ENCODE results near the gene TET2.

The TET2 gene

GRCh38 chr4:105197777-105198176 lies 51.1 kb downstream of the TET2 start:
- Mint-ChIP-seq H3K4me1 (ENCODE audit: low read depth) (peaks cover 63% of the 10 kb centered on the region), H3K36me3 (ENCODE audit: low read depth) (peaks cover 57% of the 10 kb centered on the region), H3K27me3 (no peaks in the 10 kb centered on the region), H3K9me3 (no peaks in the 10 kb centered on the region), H3K27ac (no peak overlapping the region), H3K4me3 (no peak overlapping the region)
- intact Hi-C loops (cut with micrococcal nuclease), result loop anchor here (5.0 kb wide), 1 partner anchor 140 kb away; no protein-coding TSS in a partner anchor

- intact Hi-C loops (cut with micrococcal nuclease), result loop anchor here (5.0 kb wide), 1 partner anchor 141 kb away; no protein-coding TSS in a partner anchor
- no peaks in the 10 kb centered on the region for H3K9me3 Mint-ChIP-seq
- no peaks in the 10 kb centered on the region for H3K27me3 Mint-ChIP-seq
- no peak overlapping the region for H3K27ac Mint-ChIP-seq
- peaks cover 55% of the 10 kb centered on the region for H3K36me3 Mint-ChIP-seq (ENCODE audit: low read depth)
- H3K4me1 Mint-ChIP-seq (ENCODE audit: low read depth), result peaks cover 60% of the 10 kb centered on the region
- H3K4me3 Mint-ChIP-seq, result no peak overlapping the region
These were observed 51.9 kb downstream of the TET2 start for GRCh38 chr4:105198541-105198940.

GRCh38 chr4:105206214-105206613 lies 59.5 kb downstream of the TET2 start:
- H3K27ac Mint-ChIP-seq, result no peak overlapping the region
- intact Hi-C loops (cut with micrococcal nuclease), result no loop called here
- H3K27me3 Mint-ChIP-seq, result no peaks in the 10 kb centered on the region
- H3K4me1 Mint-ChIP-seq (ENCODE audit: low read depth), result peaks cover 44% of the 10 kb centered on the region
- H3K9me3 Mint-ChIP-seq, result no peaks in the 10 kb centered on the region
- H3K4me3 Mint-ChIP-seq, result no peak overlapping the region
- H3K36me3 Mint-ChIP-seq (ENCODE audit: low read depth), result peaks cover 64% of the 10 kb centered on the region

DNA sequence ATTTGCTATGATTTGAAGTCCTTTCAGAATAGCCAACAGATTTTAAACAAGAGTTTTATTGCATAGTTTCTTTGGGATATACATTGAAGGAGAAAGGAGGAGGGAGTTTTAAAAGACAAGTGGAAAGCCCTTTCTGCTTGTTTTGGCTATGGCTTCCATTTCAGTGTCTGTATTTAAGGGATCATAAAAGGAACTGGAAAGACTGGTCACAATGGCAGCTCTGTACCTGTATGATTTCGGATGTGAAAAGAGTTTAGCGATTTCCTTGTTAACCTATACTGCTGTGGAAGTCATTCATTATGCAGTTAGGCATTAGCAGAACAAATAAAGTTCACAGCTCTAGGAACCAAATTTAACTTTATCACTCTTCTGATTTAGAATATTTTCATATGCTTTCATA lies 60.7 kb downstream of the TET2 start:
- peaks cover 49% of the 10 kb centered on the region for H3K4me1 Mint-ChIP-seq (ENCODE audit: low read depth)
- no peak overlapping the region for H3K27ac Mint-ChIP-seq

DNA sequence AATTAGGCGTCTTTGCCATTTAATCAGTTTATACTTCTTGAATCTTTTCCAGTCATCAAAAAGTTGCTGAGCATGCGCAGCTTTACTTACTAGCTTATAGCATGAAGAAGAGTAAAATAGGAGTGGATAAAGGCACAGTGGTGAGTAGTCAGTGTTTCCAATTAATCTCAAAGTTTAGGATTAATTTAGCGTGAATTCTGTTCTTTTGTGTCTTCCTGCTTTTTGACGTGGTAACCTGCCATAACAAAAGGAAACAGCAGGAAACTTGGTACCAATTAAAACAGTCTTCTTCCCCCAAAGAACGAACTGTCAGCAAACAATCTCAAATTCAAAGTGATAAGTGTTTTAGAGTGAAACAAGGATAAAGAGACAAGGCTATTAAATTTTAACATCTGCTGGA lies 61.9 kb downstream of the TET2 start:
- Mint-ChIP-seq H3K9me3 (no peaks in the 10 kb centered on the region), H3K4me3 (no peak overlapping the region), H3K27ac (no peak overlapping the region), H3K36me3 (ENCODE audit: low read depth) (peaks cover 55% of the 10 kb centered on the region), H3K4me1 (ENCODE audit: low read depth) (peaks cover 43% of the 10 kb centered on the region), H3K27me3 (no peaks in the 10 kb centered on the region)
- intact Hi-C loops (cut with micrococcal nuclease), result no loop called here

More for the DNA sequence above, 60.7 kb downstream of the TET2 start:
- intact Hi-C loops (cut with micrococcal nuclease), result no loop called here
- no peaks in the 10 kb centered on the region for H3K27me3 Mint-ChIP-seq
- H3K36me3 Mint-ChIP-seq (ENCODE audit: low read depth), result peaks cover 64% of the 10 kb centered on the region
- H3K4me3 Mint-ChIP-seq, result no peak overlapping the region
- no peaks in the 10 kb centered on the region for H3K9me3 Mint-ChIP-seq

DNA sequence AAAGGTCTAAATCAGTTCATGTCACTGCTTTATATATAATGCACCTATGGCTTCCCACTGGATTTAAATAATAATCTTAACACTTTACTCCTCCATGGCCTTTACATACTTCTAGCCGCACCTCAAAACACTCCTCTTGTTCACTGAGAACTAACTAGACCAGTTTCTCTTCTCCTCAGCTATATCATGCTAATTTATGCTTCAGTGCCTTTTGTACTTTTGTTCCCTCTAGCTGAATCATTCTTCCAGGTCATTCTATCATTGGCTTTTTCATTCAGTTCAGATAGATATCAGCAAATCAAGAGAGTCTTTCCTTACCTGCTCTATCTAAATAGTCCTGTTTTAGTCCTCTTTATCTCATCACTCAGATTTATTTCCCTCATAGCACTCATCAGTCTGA lies 64.2 kb downstream of the TET2 start:
- Mint-ChIP-seq H3K27ac (no peak overlapping the region), H3K27me3 (no peaks in the 10 kb centered on the region), H3K9me3 (no peaks in the 10 kb centered on the region), H3K4me1 (ENCODE audit: low read depth) (peaks cover 45% of the 10 kb centered on the region), H3K36me3 (ENCODE audit: low read depth) (peaks cover 66% of the 10 kb centered on the region), H3K4me3 (no peak overlapping the region)
- intact Hi-C loops (cut with micrococcal nuclease), result no loop called here

DNA sequence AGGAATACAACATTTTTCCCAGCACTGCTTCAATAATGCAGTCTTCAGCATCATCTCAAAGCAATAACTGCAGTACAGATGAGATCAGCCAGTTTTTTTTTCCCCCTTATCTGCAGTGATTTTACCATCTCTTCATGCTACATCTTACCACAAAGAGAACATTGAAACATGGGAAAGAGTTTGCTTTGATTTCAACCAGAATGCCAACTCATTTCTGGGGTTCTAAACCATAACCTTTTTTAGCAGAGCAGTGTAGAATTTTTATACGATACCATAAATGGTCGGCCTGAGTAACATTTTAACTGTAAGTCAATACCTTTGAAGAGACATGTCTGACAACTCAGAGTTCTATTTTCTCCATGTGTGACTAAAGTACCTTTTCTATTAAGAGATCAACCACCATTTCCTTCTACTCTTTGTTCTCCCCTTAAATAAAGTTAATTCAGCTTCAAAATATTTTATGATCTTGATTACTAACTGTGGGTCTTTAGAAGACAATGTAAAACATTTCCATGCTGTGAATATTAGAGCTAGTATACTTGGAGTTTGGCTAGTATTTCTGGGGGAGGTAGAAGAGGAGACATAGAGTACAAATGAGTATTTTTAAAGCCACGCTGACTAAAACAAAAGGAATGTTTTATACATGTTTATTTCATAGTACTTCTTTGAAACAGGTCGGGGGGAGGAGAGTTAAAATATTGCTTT lies 69.1 kb downstream of the TET2 start:
- H3K36me3 Mint-ChIP-seq (ENCODE audit: low read depth), result peaks cover 40% of the 10 kb centered on the region
- intact Hi-C loops (cut with micrococcal nuclease), result no loop called here
- H3K27me3 Mint-ChIP-seq, result no peaks in the 10 kb centered on the region
- peak overlapping the region; percentile 41 for H3K27ac Mint-ChIP-seq
- H3K9me3 Mint-ChIP-seq, result no peaks in the 10 kb centered on the region
- no peak overlapping the region for H3K4me3 Mint-ChIP-seq
- peaks cover 39% of the 10 kb centered on the region for H3K4me1 Mint-ChIP-seq (ENCODE audit: low read depth)

DNA sequence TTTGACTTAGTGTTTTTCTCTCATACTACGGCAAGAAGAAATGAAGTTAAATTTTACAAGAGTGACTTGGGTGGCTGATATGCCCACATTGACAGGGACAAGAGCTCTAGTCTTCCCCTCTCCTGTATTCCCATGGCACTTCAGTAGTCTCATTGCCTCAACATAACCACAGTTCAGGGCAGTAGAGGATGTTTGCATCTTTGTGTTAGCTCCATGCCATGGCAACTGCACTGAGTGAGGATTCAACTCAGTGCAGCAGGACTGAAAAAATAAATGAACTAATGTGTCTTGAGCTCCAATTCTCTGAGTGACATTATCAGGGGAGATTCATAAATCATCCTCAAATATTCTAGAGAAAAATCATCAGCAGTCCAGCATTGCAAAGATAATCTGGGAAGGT lies 78.8 kb downstream of the TET2 start:
- Mint-ChIP-seq H3K9me3 (no peaks in the 10 kb centered on the region), H3K36me3 (ENCODE audit: low read depth) (peaks cover 19% of the 10 kb centered on the region), H3K27me3 (no peaks in the 10 kb centered on the region), H3K4me1 (ENCODE audit: low read depth) (peaks cover 28% of the 10 kb centered on the region), H3K4me3 (no peak overlapping the region), H3K27ac (no peak overlapping the region)
- intact Hi-C loops (cut with micrococcal nuclease), result no loop called here

DNA sequence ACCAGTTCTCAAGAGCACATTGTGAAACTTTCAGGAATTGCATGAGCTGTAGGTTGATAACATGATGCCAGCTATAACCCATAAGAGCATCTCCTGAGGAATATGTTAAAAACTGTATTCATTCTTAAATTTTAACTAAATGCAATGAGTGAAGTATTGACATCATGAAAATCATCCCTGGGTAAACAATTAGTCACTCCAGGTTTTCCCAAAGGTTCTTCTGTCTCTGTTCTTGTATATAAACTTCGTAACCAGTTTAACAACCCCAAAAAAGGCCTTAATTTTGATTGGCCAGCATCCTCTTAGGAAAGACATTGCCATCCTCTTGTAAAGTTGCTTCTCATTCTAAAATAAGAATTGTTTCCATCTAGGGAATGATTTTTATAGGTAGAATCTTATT lies 80.4 kb downstream of the TET2 start:
- Mint-ChIP-seq H3K4me1 (ENCODE audit: low read depth) (peaks cover 30% of the 10 kb centered on the region), H3K27me3 (no peaks in the 10 kb centered on the region), H3K36me3 (ENCODE audit: low read depth) (peaks cover 22% of the 10 kb centered on the region), H3K4me3 (no peak overlapping the region), H3K27ac (no peak overlapping the region), H3K9me3 (no peaks in the 10 kb centered on the region)
- intact Hi-C loops (cut with micrococcal nuclease), result no loop called here

DNA sequence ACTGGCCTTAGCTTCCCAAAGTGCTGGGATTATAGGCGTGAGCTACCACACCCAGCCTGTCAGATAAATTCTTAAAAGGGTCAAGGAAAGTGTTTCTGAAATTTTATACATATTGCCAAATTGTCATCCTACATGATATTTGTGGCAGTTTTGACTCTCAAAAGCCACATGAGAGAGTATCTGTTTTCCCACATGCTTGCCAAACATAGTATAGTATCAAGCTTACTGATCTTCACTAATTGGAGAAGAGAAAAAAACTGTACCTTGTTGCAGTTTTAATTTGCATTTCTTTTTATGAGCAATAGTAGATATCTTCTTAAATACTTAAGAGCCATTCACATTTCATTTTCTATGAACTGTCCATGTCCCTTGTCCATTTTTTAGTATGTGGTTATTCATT lies 83.6 kb downstream of the TET2 start:
- no peak overlapping the region for H3K4me3 Mint-ChIP-seq
- peaks cover 35% of the 10 kb centered on the region for H3K36me3 Mint-ChIP-seq (ENCODE audit: low read depth)
- H3K27me3 Mint-ChIP-seq, result no peaks in the 10 kb centered on the region
- intact Hi-C loops (cut with micrococcal nuclease), result no loop called here
- peaks cover 31% of the 10 kb centered on the region for H3K4me1 Mint-ChIP-seq (ENCODE audit: low read depth)
- no peaks in the 10 kb centered on the region for H3K9me3 Mint-ChIP-seq
- H3K27ac Mint-ChIP-seq, result no peak overlapping the region

DNA sequence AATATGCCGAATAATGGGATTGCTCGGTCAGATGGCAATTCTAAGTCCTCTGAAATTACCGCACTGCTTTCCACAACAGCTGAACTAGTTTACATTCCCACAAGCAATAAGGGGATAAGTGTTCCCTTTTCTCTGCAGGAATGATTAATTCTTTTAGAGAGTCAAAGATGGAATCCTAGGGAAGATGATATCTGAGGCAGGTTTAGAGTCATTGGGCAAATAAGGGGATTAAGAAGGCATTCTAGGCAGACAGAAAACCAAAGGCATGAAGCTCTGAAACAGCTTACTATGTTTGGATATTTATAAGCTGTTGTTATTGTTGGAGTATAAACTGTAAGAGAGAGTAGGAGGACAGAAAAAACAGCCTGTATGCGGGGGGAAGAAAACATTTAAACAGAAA lies 85.7 kb downstream of the TET2 start:
- H3K36me3 Mint-ChIP-seq (ENCODE audit: low read depth), result peaks cover 56% of the 10 kb centered on the region
- no peaks in the 10 kb centered on the region for H3K27me3 Mint-ChIP-seq

DNA sequence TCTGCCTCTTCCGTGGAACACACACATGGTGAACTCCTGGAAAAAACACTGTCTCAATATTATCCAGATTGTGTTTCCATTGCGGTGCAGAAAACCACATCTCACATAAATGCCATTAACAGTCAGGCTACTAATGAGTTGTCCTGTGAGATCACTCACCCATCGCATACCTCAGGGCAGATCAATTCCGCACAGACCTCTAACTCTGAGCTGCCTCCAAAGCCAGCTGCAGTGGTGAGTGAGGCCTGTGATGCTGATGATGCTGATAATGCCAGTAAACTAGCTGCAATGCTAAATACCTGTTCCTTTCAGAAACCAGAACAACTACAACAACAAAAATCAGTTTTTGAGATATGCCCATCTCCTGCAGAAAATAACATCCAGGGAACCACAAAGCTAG lies 87.9 kb downstream of the TET2 start:
- H3K4me3 Mint-ChIP-seq, result no peak overlapping the region
- intact Hi-C loops (cut with micrococcal nuclease), result no loop called here
- H3K36me3 Mint-ChIP-seq (ENCODE audit: low read depth), result peaks cover 77% of the 10 kb centered on the region

More for the DNA sequence above, 85.7 kb downstream of the TET2 start:
- peaks cover 43% of the 10 kb centered on the region for H3K4me1 Mint-ChIP-seq (ENCODE audit: low read depth)
- H3K4me3 Mint-ChIP-seq, result no peak overlapping the region
- no peak overlapping the region for H3K27ac Mint-ChIP-seq
- intact Hi-C loops (cut with micrococcal nuclease), result no loop called here
- no peaks in the 10 kb centered on the region for H3K9me3 Mint-ChIP-seq

GRCh38 chr4:105236202-105236915 lies 89.7 kb downstream of the TET2 start:
- H3K4me3 Mint-ChIP-seq, result no peak overlapping the region
- peaks cover 48% of the 10 kb centered on the region for H3K4me1 Mint-ChIP-seq (ENCODE audit: low read depth)
- H3K36me3 Mint-ChIP-seq (ENCODE audit: low read depth), result peaks cover 87% of the 10 kb centered on the region
- peak overlapping the region; percentile 54 for H3K27ac Mint-ChIP-seq
- H3K27me3 Mint-ChIP-seq, result no peaks in the 10 kb centered on the region
- intact Hi-C loops (cut with micrococcal nuclease), result no loop called here
- H3K9me3 Mint-ChIP-seq, result no peaks in the 10 kb centered on the region

More for the DNA sequence above, 87.9 kb downstream of the TET2 start:
- H3K27ac Mint-ChIP-seq, result no peak overlapping the region
- H3K4me1 Mint-ChIP-seq (ENCODE audit: low read depth), result peaks cover 52% of the 10 kb centered on the region
- no peaks in the 10 kb centered on the region for H3K9me3 Mint-ChIP-seq
- H3K27me3 Mint-ChIP-seq, result no peaks in the 10 kb centered on the region

- no peak overlapping the region for H3K27ac Mint-ChIP-seq
- H3K9me3 Mint-ChIP-seq, result no peaks in the 10 kb centered on the region
- intact Hi-C loops (cut with micrococcal nuclease), result no loop called here
- H3K4me3 Mint-ChIP-seq, result no peak overlapping the region
- peaks cover 45% of the 10 kb centered on the region for H3K4me1 Mint-ChIP-seq (ENCODE audit: low read depth)
- no peaks in the 10 kb centered on the region for H3K27me3 Mint-ChIP-seq
- peaks cover 89% of the 10 kb centered on the region for H3K36me3 Mint-ChIP-seq (ENCODE audit: low read depth)
These were observed 90.2 kb downstream of the TET2 start for GRCh38 chr4:105236916-105237311.
